GM12892 (cell line): Measurements from ENCODE around the gene RPP14.

Experiments
- POLR2AphosphoS5 ChIP-seq: IDR thresholded peaks from 2 replicates; pipeline ENCODE4 v1.6.1; 2011; ENCODE audit warnings: low read depth, low read length, control low read depth
- TAF1 ChIP-seq: IDR thresholded peaks from 2 replicates; pipeline ENCODE4 v1.6.1; 2011; ENCODE audit warnings: low read depth, mild to moderate bottlenecking, control low read depth, low read length, borderline replicate concordance

DNA sequence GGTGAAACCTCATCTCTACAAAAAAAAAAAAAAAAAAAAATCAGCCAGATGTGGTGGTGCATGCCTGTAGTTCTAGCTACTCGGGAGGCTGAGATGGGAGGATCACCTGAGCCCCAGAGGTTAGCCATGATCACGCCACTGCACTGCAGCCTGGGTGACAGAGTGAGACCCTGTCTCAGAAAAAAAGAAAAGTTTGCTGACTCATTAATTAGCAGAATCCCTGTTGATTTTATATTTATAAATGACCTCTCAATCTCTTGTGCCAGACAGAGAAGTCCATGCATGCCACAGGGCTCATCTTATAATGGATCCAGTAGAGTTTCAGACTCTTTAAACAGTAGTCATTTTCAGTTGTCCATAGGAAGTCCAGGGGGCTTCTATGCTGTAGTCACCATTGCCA lies 35.6 kb upstream of the RPP14 start:
- TF ChIP-seq TAF1 (no peak), POLR2AphosphoS5 (no peak)
